Liver (tissue), 9 donors: ENCODE data around the gene PTPN18. TPM values are rescaled to one million over a fixed set of nuclear protein-coding genes. Genes with fewer than 3 reads are reported as not detected.

Experiments
- DNase-seq: peaks from one replicate; pipeline ENCODE4 v3.0.0-alpha.2; 2017; ENCODE audit warnings: low spot score
- H3K27ac ChIP-seq, 2 donors: one replicate each; pipeline ENCODE4 v1.7.0; 2013; ENCODE audit warnings: inconsistent platforms in 2 of 2, low read length in 2 of 2, control low read depth in 1 of 2, low read depth in 1 of 2, mild to moderate bottlenecking in 1 of 2
- H3K27me3 ChIP-seq, 4 donors: one replicate each; pipeline versions ENCODE4 v1.6.1 to v1.7.0; 2013; ENCODE audit warnings: low read length in 3 of 4, inconsistent platforms in 1 of 4, mild to moderate bottlenecking in 1 of 4, moderate library complexity in 1 of 4; ENCODE audit not compliant: control insufficient read depth in 4 of 4, insufficient read depth in 4 of 4
- H3K36me3 ChIP-seq, 4 donors: one replicate each; pipeline versions ENCODE4 v1.6.1 to v1.7.0; 2013; ENCODE audit warnings: low read length in 3 of 4, mild to moderate bottlenecking in 3 of 4, low read depth in 1 of 4, moderate library complexity in 1 of 4; ENCODE audit not compliant: control insufficient read depth in 4 of 4, insufficient read depth in 3 of 4
- H3K4me1 ChIP-seq, 4 donors: one replicate each; pipeline versions ENCODE4 v1.6.1 to v1.7.0; 2013; ENCODE audit warnings: low read length in 3 of 4, mild to moderate bottlenecking in 3 of 4, moderate library complexity in 1 of 4; ENCODE audit not compliant: control insufficient read depth in 4 of 4, insufficient read depth in 4 of 4
- H3K4me3 ChIP-seq, 3 donors: one replicate each; pipeline versions ENCODE4 v1.6.1 to v1.7.0; 2013; ENCODE audit warnings: low read length in 3 of 3, control low read depth in 1 of 3, low read depth in 1 of 3, mild to moderate bottlenecking in 1 of 3
- H3K9ac ChIP-seq, 2 donors: one replicate each; pipeline ENCODE4 v1.7.0; 2013; ENCODE audit warnings: low read length in 2 of 2, mild to moderate bottlenecking in 2 of 2, moderate library complexity in 2 of 2, control low read depth in 1 of 2, low read depth in 1 of 2
- H3K9me3 ChIP-seq, 4 donors: one replicate each; pipeline versions ENCODE4 v1.6.1 to v1.7.0; 2013; ENCODE audit warnings: low read length in 3 of 4; ENCODE audit not compliant: control insufficient read depth in 4 of 4
- EGR1 ChIP-seq, 2 donors: IDR thresholded peaks; 2 replicates each; pipeline ENCODE4 v1.6.1; 2016 to 2018; ENCODE audit warnings: antibody characterized with exemption in 2 of 2, low read depth in 2 of 2
- FOXA1 ChIP-seq: IDR thresholded peaks from 2 replicates; pipeline ENCODE4 v1.6.1; 2016; ENCODE audit warnings: antibody characterized with exemption
- FOXA2 ChIP-seq: IDR thresholded peaks from 2 replicates; pipeline ENCODE4 v1.6.1; 2016; ENCODE audit warnings: antibody characterized with exemption
- GABPA ChIP-seq, 2 donors: IDR thresholded peaks in 1 of 2; conservative IDR thresholded peaks in 1 of 2; 2 replicates each; pipeline ENCODE4 v1.6.1; 2016; ENCODE audit warnings: antibody characterized with exemption in 2 of 2, mild to moderate bottlenecking in 1 of 2, moderate library complexity in 1 of 2
- HNF4A ChIP-seq, 2 donors: conservative IDR thresholded peaks; 2 replicates each; pipeline ENCODE4 v1.6.1; 2016; ENCODE audit warnings: antibody characterized with exemption in 2 of 2, mild to moderate bottlenecking in 2 of 2
- HNF4G ChIP-seq: IDR thresholded peaks from 2 replicates; pipeline ENCODE4 v1.6.1; 2016; ENCODE audit warnings: antibody characterized with exemption
- JUND ChIP-seq, 2 donors: IDR thresholded peaks; 2 replicates each; pipeline ENCODE4 v1.6.1; 2016; ENCODE audit warnings: antibody characterized with exemption in 2 of 2
- NR2F2 ChIP-seq: IDR thresholded peaks from 2 replicates; pipeline ENCODE4 v1.6.1; 2016; ENCODE audit warnings: antibody characterized with exemption
- RAD21 ChIP-seq, 2 donors: IDR thresholded peaks; 2 replicates each; pipeline ENCODE4 v1.6.1; 2016; ENCODE audit warnings: antibody characterized with exemption in 2 of 2, mild to moderate bottlenecking in 2 of 2
- RXRA ChIP-seq, 2 donors: IDR thresholded peaks; 2 replicates each; pipeline ENCODE4 v1.6.1; 2017 to 2018; ENCODE audit warnings: antibody characterized with exemption in 2 of 2, mild to moderate bottlenecking in 1 of 2
- SP1 ChIP-seq: IDR thresholded peaks from 2 replicates; pipeline ENCODE4 v1.6.1; 2018; ENCODE audit warnings: antibody characterized with exemption, mild to moderate bottlenecking
- TAF1 ChIP-seq: conservative IDR thresholded peaks from 2 replicates; pipeline ENCODE4 v1.6.1; 2016; ENCODE audit warnings: antibody characterized with exemption, mild to moderate bottlenecking
- YY1 ChIP-seq: IDR thresholded peaks from 2 replicates; pipeline ENCODE4 v1.6.1; 2016; ENCODE audit warnings: antibody characterized with exemption, mild to moderate bottlenecking
- WGBS: extraction: QIAGEN DNeasy Blood & Tissue Kit; methylation state at CpG from one replicate; pipeline ENCODE4 v1.1.7; 2013; 5-methylcytosine and 5-hydroxymethylcytosine counted together
- polyA plus RNA-seq, 2 donors: library from polyadenylated mRNA; stranded (reverse) in 1 of 2; unstranded in 1 of 2; fragments of 200-250 nt in 1 of 2; fragments of >200 nt in 1 of 2; fragmentation: Nextera tagmentation in 1 of 2; extraction: Ambion mirVana in 1 of 2; gene quantifications; one replicate each; pipeline versions ENCODE4 v1.2.1 to v1.2.3, GENCODE V29; 2013 to 2015
- total RNA-seq, 2 donors: library from RNA; depleted of rRNA; stranded (reverse); fragments of >200 nt; gene quantifications; one replicate each; pipeline ENCODE4 v1.2.3, GENCODE V29; 2014
- TF ChIP-seq, protein P1 (sequence below): IDR thresholded peaks from 2 replicates; pipeline ENCODE4 v1.6.1; 2016; ENCODE audit warnings: antibody characterized with exemption, mild to moderate bottlenecking
- TF ChIP-seq, protein P2 (sequence below): fragments of 150-350 bp; IDR thresholded peaks from 2 replicates; pipeline ENCODE4 v1.5.1; 2017; ENCODE audit warnings: improper control_type of control experiment, low read depth, low read length; ENCODE audit not compliant: missing input control
- TF ChIP-seq, protein P3 (sequence below): IDR thresholded peaks from 2 replicates; pipeline ENCODE4 v1.6.1; 2016; ENCODE audit warnings: antibody characterized with exemption
- TF ChIP-seq, protein P4 (sequence below): IDR thresholded peaks from 2 replicates; pipeline ENCODE4 v1.6.1; 2016; ENCODE audit warnings: antibody characterized with exemption
- donor health status: healthy.
- donor health status: healthy.
- donor health status: healthy.
- donor health status: healthy.
- donor health status: healthy.

The PTPN18 gene
- total and polyA plus RNA-seq, 4 donors: 14.0 to 28.6 (median 16.7) TPM

DNA sequence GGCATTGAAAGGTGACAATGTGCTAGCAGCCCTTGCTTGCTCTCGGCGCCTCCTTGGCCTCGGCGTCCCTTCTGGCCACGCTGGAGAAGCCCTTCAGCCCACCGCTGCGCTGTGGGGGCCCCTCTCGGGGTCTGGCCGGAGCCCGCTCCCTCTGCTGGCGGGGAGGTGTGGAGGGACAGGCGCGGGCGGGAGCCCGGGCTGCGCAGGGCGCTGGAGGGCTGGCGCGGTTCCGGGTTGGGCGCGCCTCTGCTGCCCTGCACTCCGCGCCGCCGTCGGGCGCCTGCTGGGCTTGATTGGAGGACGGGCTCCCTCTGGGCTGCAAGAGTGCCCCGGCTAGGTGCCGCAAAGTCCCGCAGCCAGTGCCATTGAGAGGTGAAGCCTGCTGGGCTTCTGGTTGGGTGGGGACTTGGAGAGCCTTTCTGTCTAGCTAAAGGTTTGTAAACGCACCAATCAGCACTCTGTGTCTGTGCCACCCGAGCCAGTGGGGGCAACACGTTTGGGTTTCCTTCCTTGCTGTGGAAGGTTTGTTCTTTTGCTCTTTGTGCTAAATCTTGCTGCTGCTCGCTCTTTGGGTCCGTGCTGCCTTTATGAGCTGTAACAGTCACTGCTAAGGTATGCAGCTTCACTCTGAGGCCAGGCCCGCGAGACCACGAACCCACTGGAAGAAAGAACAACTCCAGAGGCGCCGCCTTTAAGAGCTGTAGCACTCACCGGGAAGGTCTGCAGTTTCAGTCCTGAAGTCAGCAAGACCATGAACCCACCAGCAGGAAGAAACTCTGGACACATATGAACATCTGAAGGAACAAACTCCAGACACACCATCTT lies 27.9 kb upstream of the PTPN18 start:
- no peak for DNase-seq
- WGBS: 76% methylated on average over 43 of the region's 43 CpGs
- Histone ChIP-seq H3K36me3 (no peaks in the 10 kb centered on the region), H3K27ac (no peak overlapping the region), H3K27me3 (peaks cover 0 to 3% (median 1%) of the 10 kb centered on the region in 4 donors), H3K4me3 (no peak overlapping the region), H3K9ac (no peak overlapping the region), H3K4me1 (peaks cover 1 to 3% (median 2%) of the 10 kb centered on the region in 4 donors), H3K9me3 (no peaks in the 10 kb centered on the region)
- TF ChIP-seq SP1 (no peak), EGR1 (IDR thresholded peaks at IDR 0.05; ENCODE audit: low read depth in 2 of 2) (no peak), RAD21 (IDR thresholded peaks at IDR 0.05) (no peak), FOXA2 (no peak), RXRA (IDR thresholded peaks at IDR 0.05) (no peak), HNF4A (conservative IDR thresholded peaks at IDR 0.05) (no peak), HNF4G (no peak)
- TF ChIP-seq, protein P1, sequence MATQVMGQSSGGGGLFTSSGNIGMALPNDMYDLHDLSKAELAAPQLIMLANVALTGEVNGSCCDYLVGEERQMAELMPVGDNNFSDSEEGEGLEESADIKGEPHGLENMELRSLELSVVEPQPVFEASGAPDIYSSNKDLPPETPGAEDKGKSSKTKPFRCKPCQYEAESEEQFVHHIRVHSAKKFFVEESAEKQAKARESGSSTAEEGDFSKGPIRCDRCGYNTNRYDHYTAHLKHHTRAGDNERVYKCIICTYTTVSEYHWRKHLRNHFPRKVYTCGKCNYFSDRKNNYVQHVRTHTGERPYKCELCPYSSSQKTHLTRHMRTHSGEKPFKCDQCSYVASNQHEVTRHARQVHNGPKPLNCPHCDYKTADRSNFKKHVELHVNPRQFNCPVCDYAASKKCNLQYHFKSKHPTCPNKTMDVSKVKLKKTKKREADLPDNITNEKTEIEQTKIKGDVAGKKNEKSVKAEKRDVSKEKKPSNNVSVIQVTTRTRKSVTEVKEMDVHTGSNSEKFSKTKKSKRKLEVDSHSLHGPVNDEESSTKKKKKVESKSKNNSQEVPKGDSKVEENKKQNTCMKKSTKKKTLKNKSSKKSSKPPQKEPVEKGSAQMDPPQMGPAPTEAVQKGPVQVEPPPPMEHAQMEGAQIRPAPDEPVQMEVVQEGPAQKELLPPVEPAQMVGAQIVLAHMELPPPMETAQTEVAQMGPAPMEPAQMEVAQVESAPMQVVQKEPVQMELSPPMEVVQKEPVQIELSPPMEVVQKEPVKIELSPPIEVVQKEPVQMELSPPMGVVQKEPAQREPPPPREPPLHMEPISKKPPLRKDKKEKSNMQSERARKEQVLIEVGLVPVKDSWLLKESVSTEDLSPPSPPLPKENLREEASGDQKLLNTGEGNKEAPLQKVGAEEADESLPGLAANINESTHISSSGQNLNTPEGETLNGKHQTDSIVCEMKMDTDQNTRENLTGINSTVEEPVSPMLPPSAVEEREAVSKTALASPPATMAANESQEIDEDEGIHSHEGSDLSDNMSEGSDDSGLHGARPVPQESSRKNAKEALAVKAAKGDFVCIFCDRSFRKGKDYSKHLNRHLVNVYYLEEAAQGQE: no peak

DNA sequence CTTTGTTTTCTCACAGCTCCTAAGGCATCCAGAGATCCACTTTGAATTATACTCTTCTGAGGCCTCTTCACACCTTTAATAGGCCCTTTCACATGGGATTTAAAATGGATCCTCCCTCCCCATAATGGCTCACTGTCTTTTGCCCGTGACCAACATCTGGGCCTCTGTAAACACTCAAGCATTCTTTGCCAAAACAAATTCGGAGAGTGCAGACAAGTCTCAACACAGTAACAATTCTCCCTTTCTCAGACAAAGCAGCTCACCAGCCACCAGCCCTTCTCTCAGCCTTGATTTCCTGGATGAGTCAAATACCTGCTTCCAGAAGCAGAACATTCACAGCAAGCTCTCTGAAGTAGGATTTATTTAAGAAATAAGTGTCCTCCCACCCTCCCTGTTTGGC lies 27.1 kb upstream of the PTPN18 start:
- H3K27ac ChIP-seq: no peak overlapping the region
- no peaks in the 10 kb centered on the region for H3K36me3 ChIP-seq
- no peaks in the 10 kb centered on the region for H3K9me3 ChIP-seq
- H3K4me3 ChIP-seq: no peak overlapping the region
- H3K27me3 ChIP-seq: peaks cover 0 to 3% (median 1%) of the 10 kb centered on the region in 4 donors
- peaks cover 1 to 3% (median 3%) of the 10 kb centered on the region in 4 donors for H3K4me1 ChIP-seq
- WGBS: 41% methylated on average over 2 of the region's 2 CpGs
- no peak overlapping the region for H3K9ac ChIP-seq
- no peak for DNase-seq
- TF ChIP-seq, protein P2, sequence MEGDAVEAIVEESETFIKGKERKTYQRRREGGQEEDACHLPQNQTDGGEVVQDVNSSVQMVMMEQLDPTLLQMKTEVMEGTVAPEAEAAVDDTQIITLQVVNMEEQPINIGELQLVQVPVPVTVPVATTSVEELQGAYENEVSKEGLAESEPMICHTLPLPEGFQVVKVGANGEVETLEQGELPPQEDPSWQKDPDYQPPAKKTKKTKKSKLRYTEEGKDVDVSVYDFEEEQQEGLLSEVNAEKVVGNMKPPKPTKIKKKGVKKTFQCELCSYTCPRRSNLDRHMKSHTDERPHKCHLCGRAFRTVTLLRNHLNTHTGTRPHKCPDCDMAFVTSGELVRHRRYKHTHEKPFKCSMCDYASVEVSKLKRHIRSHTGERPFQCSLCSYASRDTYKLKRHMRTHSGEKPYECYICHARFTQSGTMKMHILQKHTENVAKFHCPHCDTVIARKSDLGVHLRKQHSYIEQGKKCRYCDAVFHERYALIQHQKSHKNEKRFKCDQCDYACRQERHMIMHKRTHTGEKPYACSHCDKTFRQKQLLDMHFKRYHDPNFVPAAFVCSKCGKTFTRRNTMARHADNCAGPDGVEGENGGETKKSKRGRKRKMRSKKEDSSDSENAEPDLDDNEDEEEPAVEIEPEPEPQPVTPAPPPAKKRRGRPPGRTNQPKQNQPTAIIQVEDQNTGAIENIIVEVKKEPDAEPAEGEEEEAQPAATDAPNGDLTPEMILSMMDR: no peak
- TF ChIP-seq, protein P3, sequence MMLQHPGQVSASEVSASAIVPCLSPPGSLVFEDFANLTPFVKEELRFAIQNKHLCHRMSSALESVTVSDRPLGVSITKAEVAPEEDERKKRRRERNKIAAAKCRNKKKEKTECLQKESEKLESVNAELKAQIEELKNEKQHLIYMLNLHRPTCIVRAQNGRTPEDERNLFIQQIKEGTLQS: no peak
- TF ChIP-seq HNF4A (conservative IDR thresholded peaks at IDR 0.05): no peak
- TF ChIP-seq GABPA (IDR thresholded peaks at IDR 0.05 in 1 of 2, conservative IDR thresholded peaks at IDR 0.05 in 1 of 2): no peak
- TF ChIP-seq RAD21 (IDR thresholded peaks at IDR 0.05): no peak
- no peak for TF ChIP-seq NR2F2
- TF ChIP-seq RXRA (IDR thresholded peaks at IDR 0.05): no peak
- TF ChIP-seq FOXA2: no peak
- TF ChIP-seq HNF4G: no peak
- TF ChIP-seq SP1: no peak
- TF ChIP-seq YY1: no peak
- no peak for TF ChIP-seq FOXA1
- no peak for TF ChIP-seq EGR1 (IDR thresholded peaks at IDR 0.05; ENCODE audit: low read depth in 2 of 2)
- no peak for TF ChIP-seq JUND (IDR thresholded peaks at IDR 0.05)
- TF ChIP-seq, protein P4, sequence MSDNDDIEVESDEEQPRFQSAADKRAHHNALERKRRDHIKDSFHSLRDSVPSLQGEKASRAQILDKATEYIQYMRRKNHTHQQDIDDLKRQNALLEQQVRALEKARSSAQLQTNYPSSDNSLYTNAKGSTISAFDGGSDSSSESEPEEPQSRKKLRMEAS: no peak
- no peak for TF ChIP-seq TAF1
